SK-N-SH treated with all-trans-retinoic acid at 6 μM for 48 hours (cell line): Measurements from ENCODE around the gene ZWILCH.

Experiments
- ATAC-seq: fragments of 200-7000 bp; cut with Tn5 transposase; 3 replicates; pipeline ENCODE4 v1.9.1; 2020; ENCODE audit warnings: mild to moderate bottlenecking, moderate library complexity
- ARNTL ChIP-seq: fragments of 450-650 bp; formaldehyde crosslinking; IDR thresholded peaks from 2 replicates; pipeline ENCODE4 v1.5.0; 2020; ENCODE audit warnings: low read depth, mild to moderate bottlenecking, moderate library complexity, borderline replicate concordance
- BACH2 ChIP-seq: fragments of 250-450 bp; sonication (Bioruptor Pico); IDR thresholded peaks from 2 replicates; pipeline ENCODE4 v1.9.0; 2021; ENCODE audit warnings: mild to moderate bottlenecking, borderline replicate concordance
- ESRRG ChIP-seq: fragments of 250-450 bp; sonication (Bioruptor Pico); IDR thresholded peaks from 2 replicates; pipeline ENCODE4 v1.6.1; 2021; ENCODE audit warnings: mild to moderate bottlenecking
- GLIS3 ChIP-seq: fragments of 250-450 bp; sonication (Bioruptor Pico); IDR thresholded peaks from 2 replicates; pipeline ENCODE4 v1.5.0; 2020; ENCODE audit warnings: mild to moderate bottlenecking, moderate library complexity
- ISL1 ChIP-seq: fragments of 250-450 bp; sonication (Bioruptor Pico); IDR thresholded peaks from 2 replicates; pipeline ENCODE4 v2.1.2; 2022; ENCODE audit warnings: mild to moderate bottlenecking, moderate library complexity
- PATZ1 ChIP-seq: fragments of 250-450 bp; sonication (Bioruptor Pico); IDR thresholded peaks from 2 replicates; pipeline ENCODE4 v1.8.0; 2020; ENCODE audit warnings: mild to moderate bottlenecking, moderate library complexity, borderline replicate concordance
- PPARA ChIP-seq: fragments of 250-450 bp; sonication (Bioruptor Pico); IDR thresholded peaks from 2 replicates; pipeline ENCODE4 v1.5.0; 2020; ENCODE audit warnings: mild to moderate bottlenecking, borderline replicate concordance
- TCF4 ChIP-seq: fragments of 250-450 bp; sonication (Bioruptor Pico); IDR thresholded peaks from 2 replicates; pipeline ENCODE4 v1.8.0; 2021; ENCODE audit warnings: mild to moderate bottlenecking, moderate library complexity, borderline replicate concordance
- TOX ChIP-seq: fragments of 250-450 bp; sonication (Bioruptor Pico); IDR thresholded peaks from 2 replicates; pipeline ENCODE4 v1.8.0; 2021; ENCODE audit warnings: mild to moderate bottlenecking, moderate library complexity, borderline replicate concordance
- TSHZ2 ChIP-seq: fragments of 250-450 bp; sonication (Bioruptor Pico); IDR thresholded peaks from 2 replicates; pipeline ENCODE4 v1.5.0; 2020; ENCODE audit warnings: mild to moderate bottlenecking, moderate library complexity
- ZC3H10 ChIP-seq: fragments of 250-450 bp; sonication (Bioruptor Pico); IDR thresholded peaks from 2 replicates; pipeline ENCODE4 v1.5.1; 2021; ENCODE audit warnings: mild to moderate bottlenecking, moderate library complexity
- ZFP30 ChIP-seq: fragments of 450-650 bp; formaldehyde crosslinking; IDR thresholded peaks from 2 replicates; pipeline ENCODE4 v1.5.0; 2022; ENCODE audit warnings: mild to moderate bottlenecking, moderate library complexity
- ZNF565 ChIP-seq: fragments of 450-650 bp; formaldehyde crosslinking; conservative IDR thresholded peaks from 2 replicates; pipeline ENCODE4 v1.5.0; 2020; ENCODE audit warnings: low read depth, mild to moderate bottlenecking, moderate library complexity
- ZNF70 ChIP-seq: fragments of 450-650 bp; formaldehyde crosslinking; IDR thresholded peaks from 2 replicates; pipeline ENCODE4 v1.5.0; 2020; ENCODE audit warnings: mild to moderate bottlenecking, moderate library complexity
- ZNF8 ChIP-seq: fragments of 450-650 bp; formaldehyde crosslinking; IDR thresholded peaks from 2 replicates; pipeline ENCODE4 v1.5.0; 2020; ENCODE audit warnings: mild to moderate bottlenecking, moderate library complexity
- TF ChIP-seq, protein P1 (sequence below): fragments of 250-450 bp; sonication (Bioruptor Pico); IDR thresholded peaks from 2 replicates; pipeline ENCODE4 v1.5.1; 2020; ENCODE audit warnings: low read depth, mild to moderate bottlenecking, moderate library complexity
- TF ChIP-seq, protein P2 (sequence below): fragments of 250-450 bp; sonication (Bioruptor Pico); IDR thresholded peaks from 2 replicates; pipeline ENCODE4 v1.5.1; 2021; ENCODE audit warnings: mild to moderate bottlenecking, moderate library complexity
- TF ChIP-seq, protein P3 (sequence below): fragments of 250-450 bp; sonication (Bioruptor Pico); IDR thresholded peaks from 2 replicates; pipeline ENCODE4 v1.8.0; 2021; ENCODE audit warnings: low read depth, mild to moderate bottlenecking, moderate library complexity, borderline replicate concordance

Gene ZWILCH

GRCh38 chr15:66461917-66462316 is 43.2 kb upstream of the ZWILCH start:
- TF ChIP-seq, protein P1, sequence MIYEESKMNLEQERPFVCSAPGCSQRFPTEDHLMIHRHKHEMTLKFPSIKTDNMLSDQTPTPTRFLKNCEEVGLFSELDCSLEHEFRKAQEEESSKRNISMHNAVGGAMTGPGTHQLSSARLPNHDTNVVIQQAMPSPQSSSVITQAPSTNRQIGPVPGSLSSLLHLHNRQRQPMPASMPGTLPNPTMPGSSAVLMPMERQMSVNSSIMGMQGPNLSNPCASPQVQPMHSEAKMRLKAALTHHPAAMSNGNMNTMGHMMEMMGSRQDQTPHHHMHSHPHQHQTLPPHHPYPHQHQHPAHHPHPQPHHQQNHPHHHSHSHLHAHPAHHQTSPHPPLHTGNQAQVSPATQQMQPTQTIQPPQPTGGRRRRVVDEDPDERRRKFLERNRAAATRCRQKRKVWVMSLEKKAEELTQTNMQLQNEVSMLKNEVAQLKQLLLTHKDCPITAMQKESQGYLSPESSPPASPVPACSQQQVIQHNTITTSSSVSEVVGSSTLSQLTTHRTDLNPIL (CRISPR knock-in tag) = no peak
- TF ChIP-seq, protein P2, sequence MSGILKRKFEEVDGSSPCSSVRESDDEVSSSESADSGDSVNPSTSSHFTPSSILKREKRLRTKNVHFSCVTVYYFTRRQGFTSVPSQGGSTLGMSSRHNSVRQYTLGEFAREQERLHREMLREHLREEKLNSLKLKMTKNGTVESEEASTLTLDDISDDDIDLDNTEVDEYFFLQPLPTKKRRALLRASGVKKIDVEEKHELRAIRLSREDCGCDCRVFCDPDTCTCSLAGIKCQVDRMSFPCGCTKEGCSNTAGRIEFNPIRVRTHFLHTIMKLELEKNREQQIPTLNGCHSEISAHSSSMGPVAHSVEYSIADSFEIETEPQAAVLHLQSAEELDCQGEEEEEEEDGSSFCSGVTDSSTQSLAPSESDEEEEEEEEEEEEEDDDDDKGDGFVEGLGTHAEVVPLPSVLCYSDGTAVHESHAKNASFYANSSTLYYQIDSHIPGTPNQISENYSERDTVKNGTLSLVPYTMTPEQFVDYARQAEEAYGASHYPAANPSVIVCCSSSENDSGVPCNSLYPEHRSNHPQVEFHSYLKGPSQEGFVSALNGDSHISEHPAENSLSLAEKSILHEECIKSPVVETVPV (CRISPR knock-in tag) = no peak
- TF ChIP-seq ZNF8 (CRISPR knock-in tag) = no peak
- TF ChIP-seq TOX (CRISPR knock-in tag) = no peak
- TF ChIP-seq, protein P3, sequence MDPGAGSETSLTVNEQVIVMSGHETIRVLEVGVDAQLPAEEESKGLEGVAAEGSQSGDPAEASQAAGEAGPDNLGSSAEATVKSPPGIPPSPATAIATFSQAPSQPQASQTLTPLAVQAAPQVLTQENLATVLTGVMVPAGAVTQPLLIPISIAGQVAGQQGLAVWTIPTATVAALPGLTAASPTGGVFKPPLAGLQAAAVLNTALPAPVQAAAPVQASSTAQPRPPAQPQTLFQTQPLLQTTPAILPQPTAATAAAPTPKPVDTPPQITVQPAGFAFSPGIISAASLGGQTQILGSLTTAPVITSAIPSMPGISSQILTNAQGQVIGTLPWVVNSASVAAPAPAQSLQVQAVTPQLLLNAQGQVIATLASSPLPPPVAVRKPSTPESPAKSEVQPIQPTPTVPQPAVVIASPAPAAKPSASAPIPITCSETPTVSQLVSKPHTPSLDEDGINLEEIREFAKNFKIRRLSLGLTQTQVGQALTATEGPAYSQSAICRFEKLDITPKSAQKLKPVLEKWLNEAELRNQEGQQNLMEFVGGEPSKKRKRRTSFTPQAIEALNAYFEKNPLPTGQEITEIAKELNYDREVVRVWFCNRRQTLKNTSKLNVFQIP (CRISPR knock-in tag) = no peak
- no peak for TF ChIP-seq ZFP30 (CRISPR knock-in tag)
- TF ChIP-seq ZC3H10 (CRISPR knock-in tag) = no peak
- TF ChIP-seq TCF4 (CRISPR knock-in tag) = no peak
- no peak for TF ChIP-seq ESRRG (CRISPR knock-in tag)
- no peak for TF ChIP-seq ZNF565 (CRISPR knock-in tag)
- no peak for TF ChIP-seq PATZ1 (CRISPR knock-in tag)
- no peak for TF ChIP-seq ISL1 (CRISPR knock-in tag)
- TF ChIP-seq, all 23 proteins: peak for 0
- no peak for ATAC-seq

DNA sequence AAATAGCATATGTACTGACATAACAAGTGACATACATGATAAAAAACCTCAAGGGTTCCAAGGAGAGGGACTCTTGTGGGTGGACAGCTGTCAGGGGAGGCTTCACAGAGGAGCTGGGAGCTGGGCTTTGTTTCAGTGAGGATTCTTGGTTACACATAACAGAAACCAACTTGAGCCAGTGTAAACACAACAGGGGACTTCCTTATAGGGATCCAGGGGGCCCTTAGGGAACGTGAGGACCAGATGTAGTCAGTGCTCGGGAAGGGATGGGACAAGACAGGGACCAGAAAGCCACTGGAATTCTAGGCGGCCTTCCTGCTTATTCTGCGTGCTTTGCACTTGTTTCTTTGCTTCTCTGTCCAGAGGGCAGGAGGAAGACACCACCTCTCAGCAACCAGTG is 42.5 kb upstream of the ZWILCH start:
- no peak for ATAC-seq

More for the DNA sequence above, 42.5 kb upstream of the ZWILCH start:
- TF ChIP-seq, protein P3 (CRISPR knock-in tag) = no peak
- TF ChIP-seq ZC3H10 (CRISPR knock-in tag) = no peak
- TF ChIP-seq TOX (CRISPR knock-in tag) = no peak
- TF ChIP-seq GLIS3 (CRISPR knock-in tag) = no peak
- no peak for TF ChIP-seq ISL1 (CRISPR knock-in tag)
- TF ChIP-seq TSHZ2 (CRISPR knock-in tag) = no peak
- TF ChIP-seq, protein P1 (CRISPR knock-in tag) = no peak
- TF ChIP-seq BACH2 (CRISPR knock-in tag) = no peak
- no peak for TF ChIP-seq ZFP30 (CRISPR knock-in tag)
- TF ChIP-seq PPARA (CRISPR knock-in tag) = no peak
- TF ChIP-seq ZNF70 = no peak
- TF ChIP-seq ZNF8 (CRISPR knock-in tag) = no peak
- TF ChIP-seq PATZ1 (CRISPR knock-in tag) = no peak
- no peak for TF ChIP-seq ARNTL
